Breast epithelium (tissue), 4 donors: ENCODE results near the gene IMMP2L. TPM values are rescaled to one million over a fixed set of nuclear protein-coding genes. Genes with fewer than 3 reads are reported as not detected.

ENCODE experiments used
- DNase-seq, 2 donors: peaks; one replicate each; pipeline ENCODE4 v3.0.0-alpha.2; 2019; ENCODE audit warnings: low spot score in 2 of 2
- H3K27ac ChIP-seq, 2 donors: fragments of 200-600 bp; sonication (generic) in 1 of 2; one replicate each; pipeline ENCODE4 v1.5.1; 2016 to 2019; ENCODE audit warnings: mild to moderate bottlenecking in 1 of 2
- H3K27me3 ChIP-seq, 2 donors: fragments of 200-600 bp; sonication (generic) in 1 of 2; one replicate each; pipeline versions ENCODE4 v1.5.1 to v1.6.0; 2017 to 2019; ENCODE audit warnings: control low read depth in 1 of 2, mild to moderate bottlenecking in 1 of 2
- H3K36me3 ChIP-seq: fragments of 200-600 bp; one replicate; pipeline ENCODE4 v1.5.1; 2019
- H3K4me1 ChIP-seq, 2 donors: fragments of 200-600 bp; sonication (generic); one replicate each; pipeline ENCODE4 v1.5.1; 2016 to 2019; ENCODE audit warnings: control low read depth in 1 of 2
- H3K4me3 ChIP-seq, 3 donors: fragments of 200-600 bp; sonication (generic); 1 replicate in 2 of 3; 2 replicates in 1 of 3; pipeline ENCODE4 v1.5.1; 2016 to 2019; ENCODE audit warnings: mild to moderate bottlenecking in 3 of 3, moderate library complexity in 2 of 3
- H3K9me3 ChIP-seq, 2 donors: fragments of 200-600 bp; sonication (generic) in 1 of 2; one replicate each; pipeline ENCODE4 v1.5.1; 2016 to 2019; ENCODE audit warnings: control low read depth in 1 of 2
- POLR2A ChIP-seq: fragments of 450-650 bp; IDR thresholded peaks from one replicate; pipeline ENCODE4 v1.6.1; 2016; ENCODE audit warnings: antibody characterized with exemption, mild to moderate bottlenecking, moderate library complexity
- POLR2AphosphoS5 ChIP-seq, 3 donors: sonication (generic); formaldehyde crosslinking; IDR thresholded peaks; one replicate each; pipeline ENCODE4 v1.6.1; 2017; ENCODE audit warnings: antibody characterized with exemption in 3 of 3
- intact Hi-C: fragments of 100-400 bp; cut with DNase I; formaldehyde crosslinking; loops from one replicate; pipeline ENCODE4 v1.15.1; 2023; ENCODE audit warnings: low total_unique reads
- total RNA-seq, 3 donors: library from RNA; depleted of rRNA; stranded (reverse); fragments of >200 nt; gene quantifications; one replicate each; pipeline ENCODE4 v1.1.0, GENCODE V29; 2016
- TF ChIP-seq, protein P1 (sequence below), 3 donors: fragments of 450-650 bp; IDR thresholded peaks; one replicate each; pipeline ENCODE4 v1.5.1; 2016 to 2017; ENCODE audit warnings: antibody characterized with exemption in 3 of 3, mild to moderate bottlenecking in 3 of 3, moderate library complexity in 3 of 3

IMMP2L gene
- total RNA-seq, 3 donors from 2014 or later = 19.8 to 39.7 (median 30.8) TPM

DNA sequence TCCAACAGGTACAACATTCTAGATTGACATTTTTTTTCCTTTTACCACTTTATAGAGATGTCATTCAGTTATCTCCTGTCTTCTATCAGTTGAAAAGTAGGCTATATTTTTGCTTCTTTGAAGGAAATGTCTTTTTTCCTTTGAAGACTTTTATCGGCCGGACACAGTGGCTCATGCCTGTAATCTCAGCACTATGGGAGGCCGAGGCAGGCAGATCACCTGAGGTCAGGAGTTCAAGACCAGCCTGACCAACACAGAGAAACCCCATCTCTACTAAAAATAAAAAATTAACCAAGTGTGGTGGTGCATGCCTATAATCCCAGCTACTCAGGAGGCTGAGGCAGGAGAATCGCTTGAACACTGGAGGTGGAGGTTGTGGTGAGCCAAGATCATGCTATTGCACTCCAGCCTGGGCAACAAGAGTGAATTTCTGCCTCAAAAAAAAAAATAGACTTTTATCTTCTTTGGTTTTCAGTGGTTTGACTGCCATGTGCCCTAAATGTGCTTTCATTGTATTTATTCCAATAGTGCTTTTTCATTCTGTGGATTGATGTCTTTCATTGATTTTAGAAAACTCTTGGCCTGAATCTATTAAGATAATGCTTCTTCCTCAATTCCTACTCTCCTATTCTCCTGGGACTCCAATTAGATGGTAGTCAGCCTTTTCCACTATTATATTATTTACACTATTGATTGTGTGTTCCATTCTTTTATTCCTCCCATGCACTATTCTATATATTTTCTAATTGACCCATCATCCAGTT lies 84.6 kb downstream of the IMMP2L start:
- intact Hi-C loops = no loop called here
- H3K27me3 ChIP-seq = no peaks in the 10 kb centered on the region
- no peaks in the 10 kb centered on the region for H3K9me3 ChIP-seq
- DNase-seq = no peak
- no peaks in the 10 kb centered on the region for H3K36me3 ChIP-seq
- H3K27ac ChIP-seq = no peak overlapping the region
- no peak overlapping the region for H3K4me3 ChIP-seq
- no peaks in the 10 kb centered on the region for H3K4me1 ChIP-seq
- TF ChIP-seq, protein P1, sequence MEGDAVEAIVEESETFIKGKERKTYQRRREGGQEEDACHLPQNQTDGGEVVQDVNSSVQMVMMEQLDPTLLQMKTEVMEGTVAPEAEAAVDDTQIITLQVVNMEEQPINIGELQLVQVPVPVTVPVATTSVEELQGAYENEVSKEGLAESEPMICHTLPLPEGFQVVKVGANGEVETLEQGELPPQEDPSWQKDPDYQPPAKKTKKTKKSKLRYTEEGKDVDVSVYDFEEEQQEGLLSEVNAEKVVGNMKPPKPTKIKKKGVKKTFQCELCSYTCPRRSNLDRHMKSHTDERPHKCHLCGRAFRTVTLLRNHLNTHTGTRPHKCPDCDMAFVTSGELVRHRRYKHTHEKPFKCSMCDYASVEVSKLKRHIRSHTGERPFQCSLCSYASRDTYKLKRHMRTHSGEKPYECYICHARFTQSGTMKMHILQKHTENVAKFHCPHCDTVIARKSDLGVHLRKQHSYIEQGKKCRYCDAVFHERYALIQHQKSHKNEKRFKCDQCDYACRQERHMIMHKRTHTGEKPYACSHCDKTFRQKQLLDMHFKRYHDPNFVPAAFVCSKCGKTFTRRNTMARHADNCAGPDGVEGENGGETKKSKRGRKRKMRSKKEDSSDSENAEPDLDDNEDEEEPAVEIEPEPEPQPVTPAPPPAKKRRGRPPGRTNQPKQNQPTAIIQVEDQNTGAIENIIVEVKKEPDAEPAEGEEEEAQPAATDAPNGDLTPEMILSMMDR (IDR thresholded peaks at IDR 0.05) = no peak
- TF ChIP-seq POLR2AphosphoS5 (IDR thresholded peaks at IDR 0.05) (no peak), POLR2A (no peak)

DNA sequence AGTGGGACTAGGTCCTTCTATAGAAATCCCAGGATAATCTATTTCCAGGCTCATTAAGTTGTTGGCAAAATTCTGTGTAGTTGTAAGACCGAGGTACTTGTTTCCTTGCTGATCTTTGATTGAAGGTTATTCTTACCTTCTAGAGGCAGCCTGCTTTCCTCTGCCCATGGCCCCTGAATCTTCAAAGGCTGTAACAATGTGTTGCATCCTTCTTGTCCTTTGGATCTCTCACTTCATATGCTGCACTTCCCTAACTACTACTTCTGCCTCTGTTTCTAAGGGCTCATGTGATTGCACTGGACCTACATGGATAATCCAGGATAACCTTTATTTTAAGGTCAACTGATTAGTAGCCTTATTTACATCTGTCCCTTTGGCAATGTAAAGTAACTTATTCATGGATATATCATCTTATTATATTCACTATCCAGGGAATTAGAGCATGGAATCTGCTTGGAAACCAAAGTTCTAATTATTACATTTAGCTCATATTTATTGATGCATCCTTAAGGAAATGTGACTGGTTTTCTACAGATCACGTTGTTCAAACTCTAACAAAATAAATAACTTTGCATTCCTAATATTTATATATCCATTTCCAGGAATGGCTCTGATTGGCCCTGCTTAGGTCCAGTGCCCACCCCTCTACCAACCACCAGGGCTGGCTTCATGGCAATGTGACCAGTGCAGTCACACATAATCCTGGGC lies 85.6 kb downstream of the IMMP2L start:
- H3K4me3 ChIP-seq = no peak overlapping the region
- H3K36me3 ChIP-seq = no peaks in the 10 kb centered on the region
- H3K4me1 ChIP-seq = no peaks in the 10 kb centered on the region
- no peak overlapping the region for H3K27ac ChIP-seq
- no peak for DNase-seq
- no peaks in the 10 kb centered on the region for H3K9me3 ChIP-seq
- TF ChIP-seq, protein P1 (IDR thresholded peaks at IDR 0.05) = no peak
- TF ChIP-seq POLR2AphosphoS5 (IDR thresholded peaks at IDR 0.05) = no peak
- TF ChIP-seq POLR2A = no peak
- intact Hi-C loops = no loop called here
- no peaks in the 10 kb centered on the region for H3K27me3 ChIP-seq

DNA sequence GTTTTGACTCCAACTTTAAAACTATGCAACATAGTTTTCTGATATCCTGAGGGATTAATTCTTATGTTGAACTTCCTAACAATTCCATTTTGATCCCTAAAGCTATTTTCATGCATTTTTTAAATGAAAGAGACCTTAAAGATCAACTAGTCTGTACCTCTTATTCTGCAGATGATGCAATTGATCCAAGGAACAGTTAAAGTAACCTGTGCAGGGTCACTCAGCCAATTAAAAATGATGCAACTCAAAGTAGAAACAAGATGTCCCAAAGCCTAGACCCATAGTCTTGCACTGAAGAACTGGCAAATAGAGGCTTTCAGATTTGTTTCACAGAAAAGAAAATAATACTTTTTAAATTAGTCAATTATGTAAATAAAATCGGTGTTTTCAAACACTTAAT lies 86.3 kb downstream of the IMMP2L start:
- Histone ChIP-seq H3K27ac (no peak overlapping the region), H3K27me3 (no peaks in the 10 kb centered on the region), H3K36me3 (no peaks in the 10 kb centered on the region), H3K4me3 (no peak overlapping the region), H3K9me3 (no peaks in the 10 kb centered on the region), H3K4me1 (no peaks in the 10 kb centered on the region)
- DNase-seq = no peak
- intact Hi-C loops = no loop called here
- TF ChIP-seq POLR2A (no peak), POLR2AphosphoS5 (IDR thresholded peaks at IDR 0.05) (no peak)
- TF ChIP-seq, protein P1 (IDR thresholded peaks at IDR 0.05) = no peak

DNA sequence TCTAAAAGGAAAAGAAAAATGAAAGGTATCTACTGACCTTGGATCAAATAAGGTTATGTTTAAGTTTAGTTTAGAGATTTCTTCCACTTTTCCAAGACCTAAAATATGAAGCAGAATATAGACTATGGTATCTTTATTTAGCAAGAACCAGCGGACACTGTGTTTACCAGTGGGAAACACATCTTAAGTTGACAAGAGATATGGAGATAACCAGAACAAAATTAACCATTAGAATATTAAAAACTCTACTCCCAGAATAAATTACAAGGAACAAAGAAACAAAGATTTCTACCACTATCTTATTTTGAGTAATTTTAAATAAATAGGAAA lies 86.9 kb downstream of the IMMP2L start:
- H3K4me3 ChIP-seq = no peak overlapping the region
- H3K4me1 ChIP-seq = no peaks in the 10 kb centered on the region
- intact Hi-C loops = no loop called here
- H3K9me3 ChIP-seq = no peaks in the 10 kb centered on the region
- no peak overlapping the region for H3K27ac ChIP-seq
- no peaks in the 10 kb centered on the region for H3K36me3 ChIP-seq
- no peak for DNase-seq
- H3K27me3 ChIP-seq = no peaks in the 10 kb centered on the region
- TF ChIP-seq, protein P1 (IDR thresholded peaks at IDR 0.05) = no peak
- no peak for TF ChIP-seq POLR2A
- TF ChIP-seq POLR2AphosphoS5 (IDR thresholded peaks at IDR 0.05) = no peak

DNA sequence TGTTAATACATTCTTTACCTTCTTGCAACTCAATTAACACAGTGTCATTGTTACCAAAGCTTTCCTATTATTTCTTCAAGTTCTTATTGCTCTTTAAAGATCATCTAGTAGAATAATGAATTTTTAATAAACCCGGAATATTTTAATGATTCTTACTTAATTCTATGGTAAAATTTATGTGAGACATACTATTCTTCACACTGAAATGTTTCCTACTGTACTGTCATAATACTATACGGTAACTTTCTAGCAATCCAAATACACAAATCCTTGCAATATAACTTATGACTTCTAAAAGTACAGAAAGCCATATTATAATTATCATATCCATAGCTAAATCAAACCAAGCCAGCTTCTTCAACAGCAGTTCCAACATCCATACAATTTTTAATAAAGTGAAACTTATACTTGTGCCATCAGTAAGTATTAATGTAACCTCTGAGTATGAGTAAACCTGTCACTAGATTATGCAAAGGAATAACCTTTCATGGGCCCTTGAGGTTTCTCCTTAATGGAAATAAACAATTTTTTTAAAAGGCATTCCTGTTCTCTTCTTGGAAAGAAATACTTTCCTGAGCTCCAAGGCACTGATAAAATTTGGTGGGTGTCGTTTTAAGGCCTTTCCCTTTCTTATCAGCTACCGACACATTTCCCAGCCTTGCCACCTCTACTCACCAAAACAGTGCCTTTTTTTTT lies 87.4 kb downstream of the IMMP2L start:
- no peak overlapping the region for H3K4me3 ChIP-seq
- no peaks in the 10 kb centered on the region for H3K36me3 ChIP-seq
- intact Hi-C loops = loop anchor here (5.0 kb wide), 1 partner anchor 182 kb away; no protein-coding TSS in a partner anchor
- TF ChIP-seq POLR2AphosphoS5 (IDR thresholded peaks at IDR 0.05) (no peak), POLR2A (no peak)
- TF ChIP-seq, protein P1 (IDR thresholded peaks at IDR 0.05) = no peak
- H3K4me1 ChIP-seq = no peaks in the 10 kb centered on the region
- no peaks in the 10 kb centered on the region for H3K27me3 ChIP-seq
- no peaks in the 10 kb centered on the region for H3K9me3 ChIP-seq
- no peak for DNase-seq
- no peak overlapping the region for H3K27ac ChIP-seq
